ENCODE results near the gene MIAT. TPM values are rescaled to one million over a fixed set of nuclear protein-coding genes. Genes with fewer than 3 reads are reported as not detected.
A peak's percentile ranks its signal among the peaks of the same experiment; 100 is the strongest.

The MIAT gene
- total RNA-seq, 1 experiment from 2014 or later: 0.82 TPM

- DNase-seq (ENCODE audit: extremely low read depth, low read depth): no peak
Observed at GRCh38 chr22:26631282-26631681, 26.1 kb upstream of the MIAT start.

GRCh38 chr22:26632422-26633155, 24.8 kb upstream of the MIAT start:
- DNase-seq (ENCODE audit: extremely low read depth, low read depth): no peak

DNA sequence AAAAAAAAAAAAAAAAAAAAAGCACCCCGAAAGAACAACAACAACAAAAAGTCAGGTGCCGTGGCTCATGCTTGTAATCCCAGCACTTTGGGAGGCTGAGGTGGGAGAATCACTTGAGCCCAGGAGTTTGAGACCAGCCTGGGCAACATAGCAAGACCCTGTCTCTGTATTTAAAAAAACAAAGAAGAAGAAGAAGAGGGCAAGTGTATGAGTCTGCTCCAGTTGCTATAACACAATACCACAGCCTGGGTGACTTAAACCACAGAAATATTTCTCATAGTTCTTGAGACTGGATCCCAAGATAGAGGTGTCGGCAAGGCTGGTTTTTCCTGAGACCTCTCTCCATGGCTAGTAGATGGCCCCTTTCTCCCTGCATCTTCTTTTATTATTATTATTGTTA, 23.2 kb upstream of the MIAT start:
- no peak for DNase-seq (ENCODE audit: extremely low read depth, low read depth)

DNA sequence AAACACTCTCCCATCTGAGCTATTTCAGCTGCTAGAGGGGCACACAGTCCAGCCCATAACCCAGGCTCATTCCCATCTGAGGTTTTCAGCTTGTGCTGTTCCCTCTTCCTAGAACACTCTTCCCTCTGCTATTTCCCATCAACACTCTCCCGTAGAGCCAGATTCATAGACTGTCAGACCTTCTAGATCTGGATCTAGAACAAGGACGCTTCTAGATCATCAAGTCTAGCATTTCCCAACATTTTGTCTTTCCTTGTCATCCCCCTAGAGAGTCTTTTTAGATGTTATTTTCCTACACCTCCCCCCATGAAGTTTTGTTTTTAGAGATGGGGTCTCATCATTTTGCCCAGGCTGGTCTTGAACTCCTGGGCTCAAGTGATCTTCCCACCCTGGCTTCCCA, 22.3 kb upstream of the MIAT start:
- no peak for DNase-seq (ENCODE audit: extremely low read depth, low read depth)

- no peak for DNase-seq (ENCODE audit: extremely low read depth, low read depth)
Observed at GRCh38 chr22:26636296-26636695, 21.1 kb upstream of the MIAT start.

DNA sequence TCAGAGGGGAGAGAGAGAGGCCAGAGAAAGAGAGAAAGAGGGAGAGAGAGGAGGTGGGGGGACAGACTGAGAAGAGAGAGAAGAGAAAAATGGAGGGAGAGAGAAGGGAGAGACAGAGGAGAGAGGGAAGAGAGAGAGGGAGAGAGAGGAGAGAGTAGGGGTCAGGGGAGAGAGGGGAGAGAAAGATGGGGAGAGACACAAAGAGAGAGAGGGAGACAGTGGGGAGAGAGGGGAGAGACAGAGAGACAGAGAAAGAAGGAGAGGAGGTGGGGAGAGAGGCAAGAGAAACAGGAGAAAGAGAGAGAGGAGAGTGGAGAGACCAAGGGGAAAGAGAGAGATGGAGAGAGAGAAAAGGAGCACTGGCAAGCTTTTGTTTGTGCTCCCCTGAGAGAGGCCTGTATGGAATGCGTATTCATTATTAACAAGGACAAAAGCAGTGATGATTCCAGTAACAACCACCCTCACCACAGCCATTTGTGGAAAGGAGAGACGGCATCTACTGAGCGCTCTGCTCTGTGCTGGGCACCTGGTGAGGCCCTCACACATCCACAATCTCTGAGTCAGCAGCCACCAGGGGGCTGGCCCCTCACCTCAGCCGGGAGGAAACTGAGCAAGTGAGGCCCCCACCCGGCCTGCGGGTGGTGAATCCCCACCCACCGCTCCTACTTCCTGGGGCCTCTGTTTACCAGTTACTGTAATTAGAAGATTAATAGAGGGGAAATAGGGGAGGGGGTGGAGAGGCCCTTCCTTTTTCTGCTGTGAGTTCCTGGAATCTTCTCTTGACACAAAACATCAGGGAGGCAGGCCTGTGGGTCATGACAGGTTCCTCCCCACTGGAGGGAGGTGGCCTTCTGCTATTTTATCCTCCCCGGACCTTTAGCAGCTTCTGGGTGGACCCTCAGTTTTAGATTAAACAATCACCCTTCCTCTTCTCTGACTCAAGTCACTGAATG, 14.6 kb upstream of the MIAT start:
- DNase-seq (ENCODE audit: extremely low read depth, low read depth): no peak

GRCh38 chr22:26643418-26644100, 13.8 kb upstream of the MIAT start:
- no peak for DNase-seq (ENCODE audit: extremely low read depth, low read depth)

DNA sequence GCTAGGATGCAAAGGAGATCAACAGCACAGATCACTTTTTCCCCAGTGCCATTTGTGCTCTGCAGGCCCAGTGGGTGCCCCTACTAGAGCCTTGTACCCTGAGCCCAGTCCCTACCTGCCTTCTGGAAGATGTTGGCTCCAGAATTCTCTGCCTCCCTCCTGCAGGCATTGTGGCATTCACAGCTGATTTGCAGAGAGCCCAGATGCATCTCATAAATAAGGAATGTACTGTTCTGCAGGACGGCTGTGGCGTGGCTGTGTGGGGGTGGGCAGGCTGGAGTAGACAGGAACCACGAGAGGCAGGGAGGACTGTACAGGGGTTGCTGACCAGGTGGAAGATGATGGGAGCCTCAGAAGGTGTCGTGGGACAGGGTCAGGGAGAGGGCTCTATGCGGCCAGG, 11.2 kb upstream of the MIAT start:
- no peak for DNase-seq (ENCODE audit: extremely low read depth, low read depth)

DNA sequence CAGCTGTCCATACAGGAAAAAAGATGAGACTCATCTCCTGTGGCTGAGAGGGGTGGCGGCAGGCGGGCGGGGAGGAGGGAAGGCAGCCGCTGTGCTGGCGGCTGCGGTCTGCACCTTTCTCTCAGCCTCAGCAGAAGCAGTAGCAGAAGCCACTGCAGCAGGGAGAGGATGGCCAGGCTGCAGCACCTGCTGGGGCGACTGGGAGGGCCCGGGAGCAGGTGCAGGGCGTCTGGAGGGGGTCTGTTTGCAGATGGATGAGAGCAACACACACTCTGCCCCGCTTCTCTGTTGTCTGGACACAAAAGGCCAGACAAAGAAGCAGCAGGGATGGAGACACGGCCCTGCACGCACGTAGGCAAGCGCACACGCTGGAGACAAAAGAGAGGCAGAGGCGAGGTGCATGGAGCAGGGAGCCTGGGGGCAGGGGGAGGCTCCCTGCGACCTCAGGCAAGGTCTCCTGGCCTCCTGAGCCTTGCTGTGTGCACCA, 9.3 kb upstream of the MIAT start:
- no peak for DNase-seq (ENCODE audit: extremely low read depth, low read depth)

- DNase-seq (ENCODE audit: extremely low read depth, low read depth): no peak
Observed at GRCh38 chr22:26648528-26649388, 8.6 kb upstream of the MIAT start.

DNA sequence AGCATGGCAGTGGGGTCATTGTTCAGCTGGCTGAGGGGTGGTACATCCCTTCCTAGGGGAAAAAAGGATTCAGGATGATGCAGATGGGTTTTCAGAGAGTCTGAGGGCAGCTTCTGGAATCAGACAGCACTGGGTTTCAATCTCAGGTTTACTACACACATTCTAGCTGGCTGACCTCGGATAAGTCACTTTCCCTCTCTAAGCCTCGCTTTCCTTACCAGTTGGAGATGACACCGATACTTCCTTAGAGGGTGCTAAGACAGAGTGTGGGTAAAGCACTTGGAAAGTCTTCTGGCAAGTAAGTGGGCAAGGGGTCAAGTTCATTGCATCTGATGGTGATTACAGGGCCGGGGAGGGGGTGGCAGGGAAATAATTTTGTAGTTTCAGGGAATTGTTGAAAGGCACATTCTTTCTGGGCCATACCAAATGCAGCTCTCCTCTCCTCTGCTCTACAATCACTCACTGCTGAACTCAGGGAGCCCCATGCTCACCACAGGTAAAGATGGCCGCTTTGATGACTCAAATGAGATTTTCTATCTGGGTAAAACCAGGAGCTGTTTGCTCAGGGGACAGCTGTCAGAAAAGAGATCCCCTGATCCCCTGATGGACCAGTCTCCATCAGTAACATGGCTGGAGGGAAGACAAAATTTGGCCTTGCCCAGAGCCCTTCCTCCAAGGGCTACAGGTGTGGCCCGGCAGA, 6.5 kb upstream of the MIAT start:
- DNase-seq (ENCODE audit: extremely low read depth, low read depth): no peak

DNA sequence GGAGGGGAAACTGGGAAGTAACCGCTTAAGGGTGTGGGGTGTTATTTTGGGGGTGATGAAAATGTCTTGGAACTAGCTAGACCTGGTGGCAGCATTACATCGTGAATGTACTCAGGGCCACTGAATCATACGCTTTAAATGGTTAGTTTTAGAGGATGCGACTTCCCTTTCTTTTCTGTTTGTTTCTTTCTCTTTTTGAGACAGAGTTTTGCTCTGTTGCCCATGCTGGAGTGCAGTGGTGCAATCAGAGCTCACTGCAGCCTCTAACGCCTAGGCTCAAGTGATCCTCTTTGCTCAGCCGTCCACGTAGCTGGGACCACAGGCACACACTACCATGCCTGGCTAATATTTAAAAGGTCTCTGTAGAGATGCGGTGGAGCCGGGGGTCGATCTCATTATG, 5.6 kb upstream of the MIAT start:
- DNase-seq (ENCODE audit: extremely low read depth, low read depth): no peak

DNA sequence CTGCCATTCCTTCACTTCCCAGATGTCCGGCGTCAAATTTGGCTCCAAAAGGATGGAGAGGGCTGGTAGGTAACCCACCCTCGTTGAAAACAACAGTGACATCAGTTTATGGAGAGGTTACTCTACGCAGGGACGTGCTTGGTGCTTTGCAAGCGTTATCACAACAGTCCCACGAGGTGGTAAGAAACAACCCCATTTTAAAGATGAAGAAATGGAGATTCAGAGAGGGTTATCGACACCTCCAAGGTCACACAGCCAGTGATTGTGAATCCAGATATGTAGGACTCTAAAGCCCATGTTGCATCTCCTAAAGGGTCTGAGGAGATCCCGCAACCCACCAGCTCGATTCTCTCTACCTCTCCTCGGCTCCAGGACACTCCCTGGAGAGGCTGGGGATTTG, 773 bp downstream of the MIAT start:
- DNase-seq (ENCODE audit: extremely low read depth, low read depth): no peak

DNA sequence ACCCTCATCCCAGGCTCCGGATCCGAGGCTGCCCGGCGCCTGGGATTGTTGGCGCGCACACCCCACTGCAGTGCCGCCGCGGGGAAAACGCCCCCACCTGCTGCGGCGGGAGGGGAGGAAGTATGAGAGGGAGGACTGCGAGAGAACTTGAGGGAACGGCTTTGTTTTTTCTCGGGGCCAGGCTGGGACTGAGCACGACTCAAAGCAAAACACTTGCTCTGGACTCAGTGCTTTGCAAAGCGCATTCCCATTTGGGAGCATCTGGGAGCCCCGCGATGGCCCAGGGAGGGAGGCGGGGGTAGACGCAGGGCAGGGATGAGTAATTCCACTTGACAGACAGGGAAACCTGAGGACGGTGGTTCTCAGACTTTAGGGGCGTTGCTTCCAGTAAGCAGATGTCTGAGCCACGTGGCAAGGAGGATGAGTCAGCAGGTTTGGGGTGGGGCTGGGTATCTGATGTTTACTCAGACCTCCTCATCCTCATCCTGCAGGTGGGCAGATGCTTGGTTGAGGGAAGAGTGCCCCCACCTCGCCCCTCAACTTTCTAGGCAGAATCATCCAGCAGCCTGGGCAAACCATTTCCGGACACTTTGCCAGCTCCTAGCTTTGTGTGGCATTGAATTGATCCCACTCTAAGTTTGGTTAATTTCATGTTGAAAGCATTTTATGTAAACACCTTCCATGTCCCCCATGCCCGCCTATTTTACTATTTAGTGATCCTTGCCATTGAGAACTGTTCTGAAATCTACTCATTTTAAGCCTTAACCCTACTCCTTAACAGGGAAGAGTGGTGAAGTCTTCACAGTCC, 1.5 kb downstream of the MIAT start:
- DNase-seq (ENCODE audit: extremely low read depth, low read depth): peak; percentile 78

- no peak for DNase-seq (ENCODE audit: extremely low read depth, low read depth)
Observed at GRCh38 chr22:26660356-26660755, 3.0 kb downstream of the MIAT start.

GRCh38 chr22:26660961-26661578, 3.7 kb downstream of the MIAT start:
- no peak for DNase-seq (ENCODE audit: extremely low read depth, low read depth)

- DNase-seq (ENCODE audit: extremely low read depth, low read depth): no peak
Observed at GRCh38 chr22:26662160-26662559, 4.8 kb downstream of the MIAT start.

GRCh38 chr22:26663374-26663923, 6.1 kb downstream of the MIAT start:
- no peak for DNase-seq (ENCODE audit: extremely low read depth, low read depth)

Data from NCI-H460 (cell line).